ENCODE data around the gene FAM227B. TPM values are rescaled to one million over a fixed set of nuclear protein-coding genes. Genes with fewer than 3 reads are reported as not detected.
A peak's percentile ranks its signal among the peaks of the same experiment; 100 is the strongest.

FAM227B gene
- total RNA-seq, 1 donor from 2014 or later = 2.9 TPM

DNA sequence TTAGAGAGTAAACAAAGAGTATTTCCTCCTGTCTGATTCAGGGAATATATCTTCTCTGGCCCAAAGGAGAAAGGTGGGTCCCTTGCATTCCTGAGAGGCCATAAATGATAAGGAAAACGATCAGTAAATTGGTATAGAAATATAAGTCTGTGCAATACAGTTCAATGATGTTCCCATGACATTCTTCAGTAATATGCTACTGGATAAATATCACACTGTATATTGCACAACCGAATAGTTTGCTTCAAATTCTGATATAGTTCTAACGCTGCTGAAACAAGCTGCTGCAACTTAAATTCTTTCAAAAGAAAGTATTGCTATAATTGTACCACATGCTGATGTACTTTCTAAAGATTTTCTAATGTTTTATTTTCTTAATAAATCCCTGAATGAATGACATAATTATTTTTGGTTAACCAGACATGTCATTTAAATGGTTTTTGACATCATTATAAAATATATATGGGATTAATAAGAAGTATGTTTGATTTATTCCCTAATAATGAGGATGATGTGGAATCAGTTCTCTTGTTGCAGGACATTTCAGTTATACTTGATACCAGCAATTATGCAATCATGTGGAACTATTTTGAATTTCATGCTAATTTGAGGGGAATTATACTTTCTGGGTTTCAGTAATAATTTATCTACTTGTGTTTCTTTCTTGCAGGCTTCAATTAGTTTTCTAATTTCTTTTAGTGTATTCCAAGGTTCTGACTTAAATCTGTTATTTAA is 152.7 kb downstream of the FAM227B start:
- DNase-seq (ENCODE audit: extremely low spot score in 2 of 2) = no peak
- H3K27ac ChIP-seq = peak overlapping the region; percentile 36
- intact Hi-C loops (cut with DNase I) = no loop called here
- no peaks in the 10 kb centered on the region for H3K9me3 ChIP-seq
- TF ChIP-seq POLR2AphosphoS5 (IDR thresholded peaks at IDR 0.05; ENCODE audit: insufficient read depth in 1 of 2, low read depth in 1 of 2) = no peak
- no peak for TF ChIP-seq POLR2A (IDR thresholded peaks at IDR 0.05)
- TF ChIP-seq CTCF (IDR thresholded peaks at IDR 0.05) = no peak
- H3K36me3 ChIP-seq = no peaks in the 10 kb centered on the region
- peaks cover 17% of the 10 kb centered on the region for H3K4me1 ChIP-seq
- H3K4me3 ChIP-seq = no peak overlapping the region
- H3K27me3 ChIP-seq = no peaks in the 10 kb centered on the region

DNA sequence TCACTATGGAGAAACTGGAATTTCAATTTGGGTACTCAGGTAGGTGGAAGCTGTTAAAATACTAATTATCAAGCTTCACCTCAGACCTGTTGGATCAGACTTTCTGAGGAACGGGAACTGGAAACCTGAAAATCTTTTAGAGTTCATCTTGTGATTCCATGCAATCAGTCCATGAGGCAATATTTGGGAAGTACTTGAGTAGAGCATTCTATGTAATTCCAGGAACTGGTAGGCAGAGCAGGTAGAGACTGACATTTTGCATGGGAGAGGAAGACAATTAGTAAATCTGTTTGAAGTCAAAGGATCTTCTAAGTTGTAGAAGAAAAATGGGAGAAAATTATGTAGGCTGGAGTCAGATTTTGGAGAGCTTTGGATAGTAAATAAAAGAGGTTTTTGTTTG is 154.5 kb downstream of the FAM227B start:
- Histone ChIP-seq H3K4me3 (no peak overlapping the region), H3K9me3 (no peaks in the 10 kb centered on the region), H3K27ac (peak overlapping the region; percentile 36), H3K36me3 (no peaks in the 10 kb centered on the region), H3K4me1 (peaks cover 33% of the 10 kb centered on the region), H3K27me3 (no peaks in the 10 kb centered on the region)
- TF ChIP-seq CTCF (IDR thresholded peaks at IDR 0.05) (no peak), POLR2A (IDR thresholded peaks at IDR 0.05) (no peak), POLR2AphosphoS5 (IDR thresholded peaks at IDR 0.05; ENCODE audit: insufficient read depth in 1 of 2, low read depth in 1 of 2) (no peak)
- DNase-seq (ENCODE audit: extremely low spot score in 2 of 2) = no peak
- intact Hi-C loops (cut with DNase I) = no loop called here

DNA sequence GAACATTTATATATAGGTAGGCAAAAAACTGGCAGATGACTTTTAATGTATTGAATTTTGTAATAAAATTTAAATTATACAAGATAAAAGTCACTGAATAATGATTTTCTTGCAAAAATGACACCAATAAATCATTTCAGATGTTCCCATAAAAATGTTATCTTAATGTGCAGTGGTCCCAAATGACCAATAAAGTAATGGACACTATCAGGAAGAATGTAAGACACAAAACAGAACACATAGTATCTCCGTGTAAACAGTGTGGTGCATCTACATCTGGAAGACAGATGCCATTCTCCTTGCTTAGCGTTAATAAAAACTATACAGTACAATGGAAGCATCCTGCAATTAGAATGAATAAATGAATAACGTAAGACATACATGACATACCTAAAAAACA is 156.1 kb downstream of the FAM227B start:
- H3K4me1 ChIP-seq = peaks cover 43% of the 10 kb centered on the region
- H3K9me3 ChIP-seq = no peaks in the 10 kb centered on the region
- no peaks in the 10 kb centered on the region for H3K36me3 ChIP-seq
- intact Hi-C loops (cut with DNase I) = no loop called here
- no peak for TF ChIP-seq POLR2AphosphoS5 (IDR thresholded peaks at IDR 0.05; ENCODE audit: insufficient read depth in 1 of 2, low read depth in 1 of 2)
- TF ChIP-seq POLR2A (IDR thresholded peaks at IDR 0.05) = no peak
- TF ChIP-seq CTCF (IDR thresholded peaks at IDR 0.05) = no peak
- H3K27ac ChIP-seq = no peak overlapping the region
- no peak overlapping the region for H3K4me3 ChIP-seq
- no peak for DNase-seq (ENCODE audit: extremely low spot score in 2 of 2)
- no peaks in the 10 kb centered on the region for H3K27me3 ChIP-seq

GRCh38 chr15:49462232-49462844 is 158.3 kb downstream of the FAM227B start:
- no peak for DNase-seq (ENCODE audit: extremely low spot score in 2 of 2)
- Histone ChIP-seq H3K9me3 (no peaks in the 10 kb centered on the region), H3K27ac (peak overlapping the region; percentile 53), H3K27me3 (no peaks in the 10 kb centered on the region), H3K36me3 (no peaks in the 10 kb centered on the region), H3K4me1 (peaks cover 50% of the 10 kb centered on the region), H3K4me3 (no peak overlapping the region)
- TF ChIP-seq POLR2A (IDR thresholded peaks at IDR 0.05) = no peak
- TF ChIP-seq CTCF (IDR thresholded peaks at IDR 0.05) = no peak
- no peak for TF ChIP-seq POLR2AphosphoS5 (IDR thresholded peaks at IDR 0.05; ENCODE audit: insufficient read depth in 1 of 2, low read depth in 1 of 2)
- intact Hi-C loops (cut with DNase I) = no loop called here

DNA sequence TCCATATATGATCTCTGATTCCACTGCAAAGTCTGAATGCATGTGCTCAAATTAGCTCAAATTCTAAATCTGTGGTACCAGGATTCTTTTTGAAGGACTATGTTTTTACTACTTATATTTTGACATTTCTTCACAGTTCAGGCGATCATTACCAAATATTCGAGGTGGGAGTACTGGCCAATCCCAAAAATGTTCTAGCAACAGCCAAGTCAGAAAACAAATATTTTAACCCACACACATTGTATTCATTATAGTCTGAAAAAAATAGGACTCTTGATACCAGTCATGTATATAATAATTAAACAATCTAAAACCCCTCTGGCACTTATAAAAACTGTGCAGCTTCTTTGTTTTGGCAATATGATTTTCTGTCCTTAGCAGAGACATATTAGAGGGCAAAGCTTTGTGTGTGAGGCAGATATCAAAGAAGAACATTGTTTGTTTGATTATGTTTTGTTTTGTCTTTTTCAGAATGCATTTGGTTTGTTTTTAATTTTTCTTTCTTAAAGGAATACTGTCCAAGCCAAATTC is 160.1 kb downstream of the FAM227B start:
- DNase-seq (ENCODE audit: extremely low spot score in 2 of 2) = no peak
- no peaks in the 10 kb centered on the region for H3K9me3 ChIP-seq
- peaks cover 43% of the 10 kb centered on the region for H3K4me1 ChIP-seq

More for the DNA sequence above, 160.1 kb downstream of the FAM227B start:
- TF ChIP-seq POLR2A (IDR thresholded peaks at IDR 0.05) = no peak
- TF ChIP-seq POLR2AphosphoS5 (IDR thresholded peaks at IDR 0.05; ENCODE audit: insufficient read depth in 1 of 2, low read depth in 1 of 2) = no peak
- TF ChIP-seq CTCF (IDR thresholded peaks at IDR 0.05) = no peak
- H3K4me3 ChIP-seq = no peak overlapping the region
- peak overlapping the region; percentile 21 for H3K27ac ChIP-seq
- intact Hi-C loops (cut with DNase I) = no loop called here
- H3K36me3 ChIP-seq = no peaks in the 10 kb centered on the region
- H3K27me3 ChIP-seq = no peaks in the 10 kb centered on the region

Measured in vagina (tissue), 2 donors.